Measurements from ENCODE around the gene DMTF1. TPM values are rescaled to one million over a fixed set of nuclear protein-coding genes. Genes with fewer than 3 reads are reported as not detected.

Gene DMTF1
- total and polyA plus RNA-seq, 2 experiments from 2014 or later = 44.6 to 68.7 TPM

DNA sequence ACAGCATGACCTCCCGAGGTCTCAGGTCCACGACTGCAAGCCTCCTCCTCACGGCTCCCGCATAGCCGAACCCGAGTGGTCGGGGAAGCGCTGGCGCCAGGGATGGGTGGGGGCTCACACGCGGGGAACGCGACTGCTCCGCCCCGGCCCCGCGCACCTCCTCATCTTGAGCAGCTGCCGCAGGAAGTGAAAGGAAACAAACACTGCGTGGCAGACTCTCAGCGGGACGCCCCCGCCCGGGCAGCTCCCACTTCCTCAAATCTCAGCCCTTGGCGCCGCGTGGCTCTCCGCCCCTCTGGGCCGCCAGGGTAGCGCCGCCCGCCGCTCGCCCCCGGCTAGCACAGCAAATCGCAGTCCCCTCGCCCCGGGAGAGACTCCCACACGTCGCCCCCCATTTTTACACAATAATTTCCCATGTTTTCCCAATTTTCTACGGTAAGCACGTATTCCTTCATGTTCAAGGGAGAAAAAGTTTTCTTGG lies 67.3 kb downstream of the DMTF1 start, which contains the start of gene TMEM243:
TMEM243 (minus strand) TSS at position 188 of the 481 bp plus-strand sequence. CDS start 229 bp downstream, outside the sequence.
- DNase-seq (ENCODE audit: low read depth in 1 of 2, low spot score in 1 of 2) = peak; percentile 71 to 79
- Histone ChIP-seq H3K9me3 (ENCODE audit: low read depth) (no peaks in the 10 kb centered on the region), H3K4me3 (peak within 1 kb of the TSS; percentile 82), H3K27me3 (peaks cover 39% of the 10 kb centered on the region), H3K4me1 (ENCODE audit: low read depth) (no peaks in the 10 kb centered on the region), H3K36me3 (no peaks in the 10 kb centered on the region), H3K27ac (no peak within 1 kb of the TSS)
- TF ChIP-seq, protein P1, sequence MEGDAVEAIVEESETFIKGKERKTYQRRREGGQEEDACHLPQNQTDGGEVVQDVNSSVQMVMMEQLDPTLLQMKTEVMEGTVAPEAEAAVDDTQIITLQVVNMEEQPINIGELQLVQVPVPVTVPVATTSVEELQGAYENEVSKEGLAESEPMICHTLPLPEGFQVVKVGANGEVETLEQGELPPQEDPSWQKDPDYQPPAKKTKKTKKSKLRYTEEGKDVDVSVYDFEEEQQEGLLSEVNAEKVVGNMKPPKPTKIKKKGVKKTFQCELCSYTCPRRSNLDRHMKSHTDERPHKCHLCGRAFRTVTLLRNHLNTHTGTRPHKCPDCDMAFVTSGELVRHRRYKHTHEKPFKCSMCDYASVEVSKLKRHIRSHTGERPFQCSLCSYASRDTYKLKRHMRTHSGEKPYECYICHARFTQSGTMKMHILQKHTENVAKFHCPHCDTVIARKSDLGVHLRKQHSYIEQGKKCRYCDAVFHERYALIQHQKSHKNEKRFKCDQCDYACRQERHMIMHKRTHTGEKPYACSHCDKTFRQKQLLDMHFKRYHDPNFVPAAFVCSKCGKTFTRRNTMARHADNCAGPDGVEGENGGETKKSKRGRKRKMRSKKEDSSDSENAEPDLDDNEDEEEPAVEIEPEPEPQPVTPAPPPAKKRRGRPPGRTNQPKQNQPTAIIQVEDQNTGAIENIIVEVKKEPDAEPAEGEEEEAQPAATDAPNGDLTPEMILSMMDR (IDR thresholded peaks at IDR 0.05; ENCODE audit: low read depth, low read length) = peak; percentile 22

DNA sequence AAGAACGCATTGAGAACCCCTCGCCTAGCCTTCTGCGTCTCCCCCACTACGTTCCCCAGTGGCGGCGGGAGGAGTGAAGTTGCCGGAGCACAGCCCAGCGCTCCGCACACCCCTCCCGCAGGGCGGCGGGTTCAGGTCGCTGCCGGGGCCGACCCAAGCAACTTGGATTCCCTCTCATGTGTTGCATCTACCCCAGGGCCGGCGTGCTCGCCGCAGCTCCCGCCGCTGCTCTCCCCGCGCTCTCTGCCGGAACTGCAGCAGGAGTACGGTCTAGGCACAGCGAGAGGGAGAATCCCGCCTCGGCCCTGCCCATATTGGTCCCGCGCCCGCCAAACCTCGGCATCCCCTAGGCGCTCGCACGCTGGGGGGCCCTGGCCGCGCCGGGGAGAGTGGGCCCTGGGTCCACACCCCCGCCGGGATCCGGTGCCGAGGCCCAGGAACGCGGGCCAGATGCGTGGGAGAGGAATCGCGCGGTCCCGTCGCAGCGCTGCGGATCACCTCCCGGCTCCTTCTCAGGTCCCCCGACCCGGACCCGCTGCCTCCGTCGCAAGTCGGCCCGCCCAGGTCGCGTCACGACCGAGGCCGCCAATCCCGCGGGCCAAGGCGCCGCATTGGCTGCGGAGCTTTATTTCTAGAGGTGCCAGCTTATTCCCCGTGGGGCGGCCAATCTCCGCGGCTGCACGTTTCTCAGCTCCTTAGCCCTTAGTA lies 67.9 kb downstream of the DMTF1 start:
- peak; percentile 82 to 89 for DNase-seq (ENCODE audit: low read depth in 1 of 2, low spot score in 1 of 2)
- Histone ChIP-seq H3K27me3 (peaks cover 45% of the 10 kb centered on the region), H3K4me1 (ENCODE audit: low read depth) (no peaks in the 10 kb centered on the region), H3K9me3 (ENCODE audit: low read depth) (no peaks in the 10 kb centered on the region), H3K27ac (no peak overlapping the region), H3K4me3 (peak overlapping the region; percentile 82), H3K36me3 (no peaks in the 10 kb centered on the region)
- TF ChIP-seq, protein P1 (IDR thresholded peaks at IDR 0.05; ENCODE audit: low read depth, low read length) = no peak

DNA sequence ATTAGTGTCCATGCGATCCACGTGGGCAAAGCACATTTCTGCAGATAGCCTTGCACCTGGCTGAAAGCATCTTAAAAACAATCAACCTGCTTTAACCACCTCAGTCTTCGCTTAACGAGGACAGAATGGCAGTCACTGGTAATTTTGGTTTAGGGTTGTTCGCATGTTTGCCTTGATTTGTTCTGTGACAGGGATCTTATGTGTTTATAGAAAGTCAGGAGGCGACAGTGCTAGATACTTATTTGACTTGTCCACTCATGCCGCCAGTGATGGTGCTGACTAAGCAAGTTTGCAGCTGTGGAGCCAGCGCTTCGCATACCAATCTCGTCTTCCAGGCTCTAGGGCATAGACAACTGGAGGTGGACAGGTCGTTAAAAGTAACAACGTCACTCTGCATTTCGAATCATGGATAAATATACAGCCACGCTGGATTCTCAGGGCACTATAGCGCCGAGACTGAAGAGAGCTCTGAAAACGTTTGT lies 68.5 kb downstream of the DMTF1 start:
- peak overlapping the region; percentile 82 for H3K4me3 ChIP-seq

DNA sequence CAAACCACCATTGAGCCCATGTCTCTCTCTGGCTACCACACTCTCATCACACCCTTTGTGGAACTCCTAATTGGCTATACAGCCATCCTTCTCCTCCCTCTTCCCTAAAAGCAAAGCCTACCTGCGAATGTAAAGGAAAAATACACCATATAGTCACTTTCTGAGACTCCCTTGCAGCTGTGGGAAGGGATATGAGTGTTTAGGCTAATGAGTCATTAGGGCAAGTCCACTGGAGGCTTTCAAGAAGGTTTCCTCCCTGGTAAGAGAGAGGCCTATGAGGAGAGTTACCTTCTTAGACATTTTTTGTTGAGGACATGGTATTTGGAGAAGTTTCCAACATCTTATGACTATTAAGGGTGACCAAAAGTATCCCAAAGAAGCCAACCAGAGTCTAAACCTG lies 71.4 kb downstream of the DMTF1 start:
- peaks cover 2% of the 10 kb centered on the region for H3K4me1 ChIP-seq (ENCODE audit: low read depth)
- H3K4me3 ChIP-seq = no peak overlapping the region
- no peak for DNase-seq (ENCODE audit: low read depth in 1 of 2, low spot score in 1 of 2)
- TF ChIP-seq, protein P1 (IDR thresholded peaks at IDR 0.05; ENCODE audit: low read depth, low read length) = no peak
- no peak overlapping the region for H3K27ac ChIP-seq
- peaks cover 60% of the 10 kb centered on the region for H3K27me3 ChIP-seq
- H3K9me3 ChIP-seq (ENCODE audit: low read depth) = no peaks in the 10 kb centered on the region
- no peaks in the 10 kb centered on the region for H3K36me3 ChIP-seq

More for the DNA sequence above, 68.5 kb downstream of the DMTF1 start:
- DNase-seq (ENCODE audit: low read depth in 1 of 2, low spot score in 1 of 2) = peak; percentile 18 to 25
- Histone ChIP-seq H3K4me1 (ENCODE audit: low read depth) (no peaks in the 10 kb centered on the region), H3K36me3 (no peaks in the 10 kb centered on the region), H3K9me3 (ENCODE audit: low read depth) (no peaks in the 10 kb centered on the region), H3K27me3 (peaks cover 51% of the 10 kb centered on the region), H3K27ac (no peak overlapping the region)
- TF ChIP-seq, protein P1 (IDR thresholded peaks at IDR 0.05; ENCODE audit: low read depth, low read length) = no peak

DNA sequence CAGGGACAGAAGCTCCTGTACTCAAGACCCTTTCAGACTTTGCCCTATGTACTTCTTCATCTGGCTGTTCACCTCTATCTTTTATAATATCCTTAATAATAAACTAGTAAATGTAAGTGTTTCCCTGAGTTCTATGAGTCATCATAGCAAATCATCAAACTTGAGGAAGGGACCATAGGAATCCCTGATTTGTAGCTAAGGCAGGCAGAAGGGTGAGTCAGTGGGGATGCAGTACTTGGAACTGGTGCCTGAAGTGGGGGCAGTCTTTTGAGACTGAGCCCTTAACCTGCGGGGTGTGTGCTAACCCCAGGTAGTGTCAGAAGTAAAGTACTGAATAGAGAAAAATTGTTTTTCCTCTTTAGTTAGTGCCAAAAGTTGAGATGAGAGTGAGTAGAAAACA lies 73.4 kb downstream of the DMTF1 start:
- TF ChIP-seq, protein P1 (IDR thresholded peaks at IDR 0.05; ENCODE audit: low read depth, low read length) = no peak
- no peak for DNase-seq (ENCODE audit: low read depth in 1 of 2, low spot score in 1 of 2)
- H3K9me3 ChIP-seq (ENCODE audit: low read depth) = no peaks in the 10 kb centered on the region
- no peaks in the 10 kb centered on the region for H3K36me3 ChIP-seq
- H3K4me1 ChIP-seq (ENCODE audit: low read depth) = peaks cover 11% of the 10 kb centered on the region
- H3K4me3 ChIP-seq = no peak overlapping the region
- peaks cover 59% of the 10 kb centered on the region for H3K27me3 ChIP-seq
- H3K27ac ChIP-seq = no peak overlapping the region

All from cardiac muscle cell (in vitro differentiated cells and primary cell).